Mammary epithelial cell (primary cell): ENCODE results near the gene KXD1.

Experiments used
- CTCF ChIP-seq, 2 donors: IDR thresholded peaks in 1 of 2; conservative IDR thresholded peaks in 1 of 2; 2 replicates each; pipeline ENCODE4 v1.5.1; 2011 to 2012; ENCODE audit warnings: inconsistent platforms in 2 of 2, low read length in 2 of 2, mild to moderate bottlenecking in 2 of 2, control low read depth in 1 of 2, low read depth in 1 of 2; ENCODE audit not compliant: insufficient read depth in 1 of 2; ENCODE audit errors: extremely low read depth in 1 of 2
- EZH2 ChIP-seq: IDR thresholded peaks from 2 replicates; pipeline ENCODE4 v1.6.1; 2012; ENCODE audit warnings: low read length, inconsistent platforms, borderline replicate concordance

- TF ChIP-seq CTCF (conservative IDR thresholded peaks at IDR 0.05 in 1 of 2, IDR thresholded peaks at IDR 0.05 in 1 of 2; ENCODE audit: extremely low read depth in 1 of 2, insufficient read depth in 1 of 2, low read depth in 1 of 2, low read length in 2 of 2) (no peak), EZH2 (no peak)
Measured at GRCh38 chr19:18541992-18542940, 15.4 kb upstream of the KXD1 start.
